RWPE1 (cell line): ENCODE measurements around the gene MMRN2.

Source experiments
- CTCF ChIA-PET: fragments of 350-600 bp; sonication (Branson Sonifier 250); formaldehyde crosslinking; extraction: SDS; loops from one replicate; lab custom pipeline; 2021; lab: Yijun Ruan, JAX
- POLR2A ChIA-PET: fragments of 400-600 bp; formaldehyde crosslinking; extraction: SDS; loops from one replicate; lab custom pipeline; 2020; ENCODE audit warnings: antibody characterized with exemption; ENCODE audit not compliant: low non-redundant PET; lab: Yijun Ruan, JAX
- DNase-seq: peaks from one replicate; pipeline ENCODE4 v3.0.0; 2012; ENCODE audit warnings: low spot score
- H3K27ac ChIP-seq: fragments of 450-650 bp; 2 replicates; pipeline ENCODE4 v1.5.1; 2017
- CTCF ChIP-seq: fragments of 450-650 bp; conservative IDR thresholded peaks from 2 replicates; pipeline ENCODE4 v1.5.1; 2017; ENCODE audit warnings: low read depth, mild to moderate bottlenecking

Gene MMRN2

GRCh38 chr10:86974484-86974883, 17.1 kb upstream of the MMRN2 start:
- H3K27ac ChIP-seq = no peak overlapping the region
- CTCF ChIA-PET = interaction anchor here (0.6 to 0.7 kb wide), 2 partner anchors 246 to 559 kb away, joined by 3 read pairs; no protein-coding TSS in a partner anchor
- POLR2A ChIA-PET = interaction anchor here (0.7 kb wide), 1 partner anchor 62 kb away, joined by 3 read pairs; no protein-coding TSS in a partner anchor
- DNase-seq = peak; percentile 36
- no peak for TF ChIP-seq CTCF

GRCh38 chr10:86972613-86973380, 15.4 kb upstream of the MMRN2 start:
- TF ChIP-seq CTCF = no peak
- H3K27ac ChIP-seq = peak overlapping the region; percentile 100
- POLR2A ChIA-PET = no interaction called here
- DNase-seq = no peak
- CTCF ChIA-PET = no interaction called here

GRCh38 chr10:86971232-86971991, 14.0 kb upstream of the MMRN2 start:
- H3K27ac ChIP-seq = peak overlapping the region; percentile 100
- ChIA-PET POLR2A (interaction anchor here (0.6 to 1.1 kb wide), 5 partner anchors 13 to 231 kb away, joined by 3 to 11 read pairs (median 4); partner anchors contain the start of genes SHLD2 and SNCG), CTCF (interaction anchor here (0.7 to 3.2 kb wide), 3 partner anchors 11 to 67 kb away, joined by 3 to 21 read pairs (median 4); no protein-coding TSS in a partner anchor)
- TF ChIP-seq CTCF = no peak
- DNase-seq = peak; percentile 94

GRCh38 chr10:86970982-86971231, 13.5 kb upstream of the MMRN2 start:
- TF ChIP-seq CTCF = no peak
- ChIA-PET CTCF (interaction anchor here (0.7 to 3.2 kb wide), 3 partner anchors 11 to 67 kb away, joined by 3 to 21 read pairs (median 4); no protein-coding TSS in a partner anchor), POLR2A (interaction anchor here (0.6 to 1.1 kb wide), 6 partner anchors 13 to 232 kb away, joined by 3 to 11 read pairs (median 4); partner anchors contain the start of genes SHLD2 and SNCG)
- no peak for DNase-seq
- peak overlapping the region; percentile 100 for H3K27ac ChIP-seq

- H3K27ac ChIP-seq = peak overlapping the region; percentile 100
- ChIA-PET CTCF (interaction anchor here (0.5 to 3.2 kb wide), 5 partner anchors 10 to 228 kb away, joined by 3 to 21 read pairs (median 4); no protein-coding TSS in a partner anchor), POLR2A (interaction anchor here (0.6 to 2.6 kb wide), 9 partner anchors 10 to 232 kb away, joined by 3 to 18 read pairs (median 4); partner anchors contain the start of genes SHLD2 and SNCG)
- peak; percentile 69 for DNase-seq
- TF ChIP-seq CTCF = no peak
Observed at GRCh38 chr10:86970162-86970981, 13.0 kb upstream of the MMRN2 start.
